OCI-LY1 (cell line): Measurements from ENCODE around the gene IFT52.

ENCODE experiments used
- H2AFZ ChIP-seq: fragments of 200-600 bp; sonication (generic), shearing (Covaris generic); 2 replicates; pipeline ENCODE4 v1.6.0; 2014; ENCODE audit warnings: antibody characterized with exemption, mild to moderate bottlenecking, low read length
- H3F3A ChIP-seq: fragments of 200-600 bp; sonication (generic), shearing (Covaris generic); 2 replicates; pipeline ENCODE4 v1.6.0; 2014; ENCODE audit warnings: mild to moderate bottlenecking, antibody characterized with exemption, low read length, moderate library complexity; ENCODE audit not compliant: insufficient read depth
- H3K27ac ChIP-seq: fragments of 200-600 bp; sonication (generic); 2 replicates; pipeline ENCODE4 v1.5.1; 2014; ENCODE audit warnings: low read length, mixed run types, mild to moderate bottlenecking, low read depth; ENCODE audit not compliant: poor library complexity, severe bottlenecking
- H3K27me3 ChIP-seq: fragments of 200-600 bp; sonication (generic); 2 replicates; pipeline ENCODE4 v1.6.0; 2014; ENCODE audit warnings: antibody characterized with exemption, mild to moderate bottlenecking, low read length, moderate library complexity; ENCODE audit not compliant: insufficient read depth
- H3K36me3 ChIP-seq: fragments of 200-600 bp; sonication (generic); 2 replicates; pipeline ENCODE4 v1.6.1; 2014; ENCODE audit warnings: mild to moderate bottlenecking, antibody characterized with exemption, low read length, moderate library complexity, mixed read lengths; ENCODE audit not compliant: insufficient read depth
- H3K4me1 ChIP-seq: fragments of 200-600 bp; sonication (generic); 2 replicates; pipeline ENCODE4 v1.5.1; 2014; ENCODE audit warnings: mild to moderate bottlenecking, low read length, moderate library complexity; ENCODE audit not compliant: insufficient read depth, severe bottlenecking
- H3K4me2 ChIP-seq: fragments of 200-600 bp; sonication (generic), shearing (Covaris generic); 2 replicates; pipeline ENCODE4 v1.6.1; 2014; ENCODE audit warnings: low read length
- H3K4me3 ChIP-seq: fragments of 200-600 bp; sonication (generic); 2 replicates; pipeline ENCODE4 v1.5.1; 2014; ENCODE audit warnings: low read length, low read depth, mild to moderate bottlenecking, mixed read lengths; ENCODE audit not compliant: poor library complexity, severe bottlenecking
- H3K79me2 ChIP-seq: fragments of 200-600 bp; shearing (Covaris generic); 2 replicates; pipeline ENCODE4 v1.6.1; 2016; ENCODE audit warnings: mixed run types, low read length, mixed read lengths; ENCODE audit not compliant: insufficient read depth
- H3K9ac ChIP-seq: fragments of 200-600 bp; sonication (generic), shearing (Covaris generic); 2 replicates; pipeline ENCODE4 v1.6.1; 2014; ENCODE audit warnings: mild to moderate bottlenecking, low read length, mixed read lengths
- H3K9me2 ChIP-seq: fragments of 200-600 bp; sonication (generic), shearing (Covaris generic); 2 replicates; pipeline ENCODE4 v1.6.1; 2014; ENCODE audit warnings: low read depth, mild to moderate bottlenecking, low read length, mixed read lengths
- H3K9me3 ChIP-seq: fragments of 200-600 bp; shearing (Covaris generic); 2 replicates; pipeline ENCODE4 v1.6.1; 2014; ENCODE audit warnings: low read length, mixed read lengths
- H4K20me1 ChIP-seq: fragments of 200-600 bp; sonication (generic), shearing (Covaris generic); 2 replicates; pipeline ENCODE4 v1.6.0; 2016; ENCODE audit warnings: mild to moderate bottlenecking, low read length; ENCODE audit not compliant: insufficient read depth
- EZH2 ChIP-seq: fragments of 200-600 bp; sonication (generic), shearing (Covaris generic); IDR thresholded peaks from 2 replicates; pipeline ENCODE4 v1.8.0; 2017; ENCODE audit warnings: borderline replicate concordance, mixed run types, mild to moderate bottlenecking, antibody characterized with exemption, low read length, moderate library complexity, mixed read lengths
- TF ChIP-seq, protein P1 (sequence below): fragments of 200-600 bp; sonication (generic), shearing (Covaris generic); IDR thresholded peaks from 2 replicates; pipeline ENCODE4 v1.5.1; 2017; ENCODE audit warnings: mild to moderate bottlenecking, antibody characterized with exemption, low read length, moderate library complexity, mixed read lengths

IFT52 gene

DNA sequence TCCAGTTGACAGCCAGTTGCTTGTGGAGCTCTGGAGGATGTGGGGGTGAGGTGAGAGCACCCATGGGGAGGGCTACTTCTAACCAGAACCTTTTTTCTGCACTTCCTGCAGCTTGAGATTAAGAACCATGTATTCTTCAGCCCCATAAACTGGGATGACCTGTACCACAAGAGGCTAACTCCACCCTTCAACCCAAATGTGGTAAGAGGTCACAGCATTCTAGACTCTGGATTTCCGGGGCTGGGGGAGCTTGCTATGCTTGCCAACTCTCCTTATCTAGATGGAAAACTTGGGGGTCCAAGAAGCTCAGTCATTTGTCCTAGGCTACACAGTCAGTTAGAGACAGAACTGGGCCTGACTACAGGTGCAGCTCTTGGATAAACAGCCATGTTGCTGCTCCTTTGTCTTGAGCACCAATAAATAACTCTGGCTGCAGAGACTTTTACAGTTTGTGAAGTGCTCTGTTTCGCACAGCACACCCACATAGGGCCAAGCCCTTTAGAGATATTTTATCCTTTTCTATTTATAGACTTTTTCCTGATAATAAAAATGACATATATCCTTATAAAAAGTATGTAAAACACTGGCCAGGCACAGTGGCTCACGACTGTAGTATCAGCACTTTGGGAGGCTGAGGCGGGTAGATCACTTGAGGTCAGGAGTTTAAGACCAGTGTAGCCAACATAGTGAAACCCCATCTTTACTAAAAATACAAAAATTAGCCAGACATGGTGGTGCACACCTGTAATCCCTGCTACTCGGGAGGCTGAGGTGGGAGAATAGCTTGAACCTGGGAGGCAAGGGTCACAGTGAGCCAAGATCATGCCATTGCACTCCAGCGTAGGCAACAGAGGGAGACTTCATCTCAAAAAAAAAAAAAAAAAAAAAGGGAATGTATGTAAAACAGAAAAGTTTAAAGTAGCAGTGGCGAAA lies 10.6 kb upstream of the IFT52 start:
- peak overlapping the region; percentile 3 for H3K27ac ChIP-seq
- no peaks in the 10 kb centered on the region for H3K27me3 ChIP-seq
- no peaks in the 10 kb centered on the region for H3K9me2 ChIP-seq
- H3K4me3 ChIP-seq, result no peak overlapping the region
- no peak overlapping the region for H2AFZ ChIP-seq
- H3K4me1 ChIP-seq, result peaks cover 25% of the 10 kb centered on the region
- TF ChIP-seq, protein P1, sequence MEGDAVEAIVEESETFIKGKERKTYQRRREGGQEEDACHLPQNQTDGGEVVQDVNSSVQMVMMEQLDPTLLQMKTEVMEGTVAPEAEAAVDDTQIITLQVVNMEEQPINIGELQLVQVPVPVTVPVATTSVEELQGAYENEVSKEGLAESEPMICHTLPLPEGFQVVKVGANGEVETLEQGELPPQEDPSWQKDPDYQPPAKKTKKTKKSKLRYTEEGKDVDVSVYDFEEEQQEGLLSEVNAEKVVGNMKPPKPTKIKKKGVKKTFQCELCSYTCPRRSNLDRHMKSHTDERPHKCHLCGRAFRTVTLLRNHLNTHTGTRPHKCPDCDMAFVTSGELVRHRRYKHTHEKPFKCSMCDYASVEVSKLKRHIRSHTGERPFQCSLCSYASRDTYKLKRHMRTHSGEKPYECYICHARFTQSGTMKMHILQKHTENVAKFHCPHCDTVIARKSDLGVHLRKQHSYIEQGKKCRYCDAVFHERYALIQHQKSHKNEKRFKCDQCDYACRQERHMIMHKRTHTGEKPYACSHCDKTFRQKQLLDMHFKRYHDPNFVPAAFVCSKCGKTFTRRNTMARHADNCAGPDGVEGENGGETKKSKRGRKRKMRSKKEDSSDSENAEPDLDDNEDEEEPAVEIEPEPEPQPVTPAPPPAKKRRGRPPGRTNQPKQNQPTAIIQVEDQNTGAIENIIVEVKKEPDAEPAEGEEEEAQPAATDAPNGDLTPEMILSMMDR, result no peak
- no peak for TF ChIP-seq EZH2
- no peak overlapping the region for H3K9ac ChIP-seq
- H3K79me2 ChIP-seq, result no peaks in the 10 kb centered on the region
- no peak overlapping the region for H3K4me2 ChIP-seq
- no peaks in the 10 kb centered on the region for H4K20me1 ChIP-seq
- no peaks in the 10 kb centered on the region for H3F3A ChIP-seq
- H3K36me3 ChIP-seq, result no peaks in the 10 kb centered on the region
- no peaks in the 10 kb centered on the region for H3K9me3 ChIP-seq

- H3K4me1 ChIP-seq, result peaks cover 25% of the 10 kb centered on the region
- no peaks in the 10 kb centered on the region for H3F3A ChIP-seq
- no peaks in the 10 kb centered on the region for H3K27me3 ChIP-seq
- no peaks in the 10 kb centered on the region for H3K9me2 ChIP-seq
- no peak overlapping the region for H3K4me2 ChIP-seq
- peak overlapping the region; percentile 82 for H3K27ac ChIP-seq
- no peaks in the 10 kb centered on the region for H3K79me2 ChIP-seq
- no peaks in the 10 kb centered on the region for H3K36me3 ChIP-seq
- no peaks in the 10 kb centered on the region for H4K20me1 ChIP-seq
- no peak overlapping the region for H2AFZ ChIP-seq
- TF ChIP-seq EZH2, result no peak
- TF ChIP-seq, protein P1, result no peak
- no peaks in the 10 kb centered on the region for H3K9me3 ChIP-seq
- no peak overlapping the region for H3K4me3 ChIP-seq
- no peak overlapping the region for H3K9ac ChIP-seq
These were observed 7.4 kb upstream of the IFT52 start for GRCh38 chr20:43583133-43583864.

- H3F3A ChIP-seq, result no peaks in the 10 kb centered on the region
- no peak overlapping the region for H3K9ac ChIP-seq
- TF ChIP-seq, protein P1, result no peak
- no peak for TF ChIP-seq EZH2
- H3K36me3 ChIP-seq, result no peaks in the 10 kb centered on the region
- no peak overlapping the region for H3K4me3 ChIP-seq
- H3K9me2 ChIP-seq, result no peaks in the 10 kb centered on the region
- peaks cover 25% of the 10 kb centered on the region for H3K4me1 ChIP-seq
- no peaks in the 10 kb centered on the region for H3K9me3 ChIP-seq
- H2AFZ ChIP-seq, result no peak overlapping the region
- no peaks in the 10 kb centered on the region for H4K20me1 ChIP-seq
- no peaks in the 10 kb centered on the region for H3K27me3 ChIP-seq
- H3K4me2 ChIP-seq, result no peak overlapping the region
- H3K27ac ChIP-seq, result peak overlapping the region; percentile 82
- H3K79me2 ChIP-seq, result no peaks in the 10 kb centered on the region
These were observed 6.7 kb upstream of the IFT52 start for GRCh38 chr20:43583982-43584432.
